MM.1S (cell line): ENCODE measurements around the gene EIF4H.

Experiments used
- DNase-seq: peaks from one replicate; pipeline ENCODE4 v3.0.0-alpha.2; 2015
- H2AFZ ChIP-seq: fragments of 300-600 bp; sonication (generic); 2 replicates; pipeline ENCODE4 v1.6.0; 2016; ENCODE audit warnings: antibody characterized with exemption, low read length
- H3F3A ChIP-seq: fragments of 300-600 bp; sonication (generic); 2 replicates; pipeline ENCODE4 v1.6.1; 2016; ENCODE audit warnings: mild to moderate bottlenecking, antibody characterized with exemption, low read length, moderate library complexity, mixed read lengths; ENCODE audit not compliant: insufficient read depth
- H3K27ac ChIP-seq: fragments of 300-600 bp; sonication (generic); 2 replicates; pipeline ENCODE4 v1.5.1; 2016; ENCODE audit warnings: mild to moderate bottlenecking, low read length
- H3K27me3 ChIP-seq: fragments of 300-600 bp; sonication (generic); replicated peaks from 2 replicates; pipeline ENCODE4 v1.6.0; 2016; ENCODE audit warnings: low read length; ENCODE audit not compliant: insufficient read depth
- H3K36me3 ChIP-seq: fragments of 300-600 bp; sonication (generic); replicated peaks from 2 replicates; pipeline ENCODE4 v1.6.1; 2016; ENCODE audit warnings: mild to moderate bottlenecking, low read length, mixed read lengths; ENCODE audit not compliant: insufficient read depth
- H3K4me1 ChIP-seq: fragments of 300-600 bp; sonication (generic); 2 replicates; pipeline ENCODE4 v1.6.1; 2016; ENCODE audit warnings: low read length, mixed read lengths
- H3K4me2 ChIP-seq: fragments of 300-600 bp; sonication (generic); 2 replicates; pipeline ENCODE4 v1.6.0; 2016; ENCODE audit warnings: low read depth, low read length
- H3K4me3 ChIP-seq: fragments of 300-600 bp; sonication (generic); 2 replicates; pipeline ENCODE4 v1.5.1; 2016; ENCODE audit warnings: low read length, mixed read lengths
- H3K79me2 ChIP-seq: fragments of 300-600 bp; sonication (generic); 2 replicates; pipeline ENCODE4 v1.6.1; 2016; ENCODE audit warnings: mixed run types, low read length, mixed read lengths
- H3K9ac ChIP-seq: fragments of 300-600 bp; sonication (generic); 2 replicates; pipeline ENCODE4 v1.6.1; 2016; ENCODE audit warnings: low read length, mixed read lengths
- H3K9me2 ChIP-seq: fragments of 300-600 bp; sonication (generic); replicated peaks from 2 replicates; pipeline ENCODE4 v1.6.1; 2016; ENCODE audit warnings: mild to moderate bottlenecking, low read length, mixed read lengths; ENCODE audit not compliant: insufficient read depth
- H3K9me3 ChIP-seq: fragments of 300-600 bp; sonication (generic); replicated peaks from 2 replicates; pipeline ENCODE4 v1.6.1; 2016; ENCODE audit warnings: mild to moderate bottlenecking, low read length, mixed read lengths; ENCODE audit not compliant: insufficient read depth
- H4K20me1 ChIP-seq: fragments of 300-600 bp; sonication (generic); 2 replicates; pipeline ENCODE4 v1.6.1; 2016; ENCODE audit warnings: mild to moderate bottlenecking, low read length, moderate library complexity, mixed read lengths; ENCODE audit not compliant: insufficient read depth
- EZH2 ChIP-seq: fragments of 300-600 bp; sonication (generic); optimal IDR thresholded peaks from 2 replicates; pipeline ENCODE3; 2017; ENCODE audit warnings: low read depth, mild to moderate bottlenecking, antibody characterized with exemption, low read length, mixed read lengths
- EZH2phosphoT487 ChIP-seq: fragments of 300-600 bp; sonication (generic); IDR thresholded peaks from 2 replicates; pipeline ENCODE4 v1.6.1; 2018; ENCODE audit warnings: antibody characterized with exemption, low read length
- TF ChIP-seq, protein P1 (sequence below): fragments of 300-600 bp; sonication (generic); IDR thresholded peaks from 2 replicates; pipeline ENCODE4 v1.5.1; 2016; ENCODE audit warnings: antibody characterized with exemption, low read length, mixed read lengths

The EIF4H gene

DNA sequence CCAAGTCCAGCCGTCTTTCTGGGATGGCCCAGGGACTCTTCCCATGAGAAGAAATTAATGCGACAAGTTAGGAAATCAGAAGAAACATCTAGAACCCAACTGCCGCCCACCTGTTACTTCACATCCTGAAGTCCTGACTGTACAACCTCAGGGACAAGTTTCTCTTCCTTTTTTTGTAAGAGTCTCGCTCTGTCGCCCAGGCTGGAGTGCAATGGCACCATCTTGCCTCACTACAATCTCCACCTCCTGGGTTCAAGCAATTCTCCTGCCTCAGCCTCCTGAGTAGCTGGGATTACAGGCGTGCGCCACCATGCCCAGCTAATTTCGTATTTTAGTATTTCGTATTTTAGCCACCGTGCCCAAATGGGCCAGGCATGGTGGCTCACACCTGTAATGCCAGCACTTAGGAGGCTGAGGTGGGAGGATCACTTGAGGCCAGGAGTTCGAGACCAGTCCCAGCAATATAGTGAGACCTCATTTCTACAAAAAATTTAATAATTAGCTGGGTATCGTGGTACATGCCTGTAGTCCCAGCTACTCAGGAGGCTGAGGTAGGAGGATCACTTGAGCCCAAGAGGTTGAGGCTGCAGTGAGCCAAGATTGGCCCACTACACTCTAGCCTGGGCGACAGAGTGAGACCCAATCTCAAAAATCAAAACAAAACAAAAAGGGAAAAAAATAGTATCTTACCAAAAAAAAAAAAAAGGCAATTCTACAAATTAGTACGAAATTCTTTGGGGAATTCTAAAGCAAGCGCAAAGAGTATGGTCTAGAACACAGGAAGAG, 56.5 kb downstream of the EIF4H start:
- DNase-seq = no peak
- H3K9me3 ChIP-seq = no peaks in the 10 kb centered on the region
- TF ChIP-seq, protein P1, sequence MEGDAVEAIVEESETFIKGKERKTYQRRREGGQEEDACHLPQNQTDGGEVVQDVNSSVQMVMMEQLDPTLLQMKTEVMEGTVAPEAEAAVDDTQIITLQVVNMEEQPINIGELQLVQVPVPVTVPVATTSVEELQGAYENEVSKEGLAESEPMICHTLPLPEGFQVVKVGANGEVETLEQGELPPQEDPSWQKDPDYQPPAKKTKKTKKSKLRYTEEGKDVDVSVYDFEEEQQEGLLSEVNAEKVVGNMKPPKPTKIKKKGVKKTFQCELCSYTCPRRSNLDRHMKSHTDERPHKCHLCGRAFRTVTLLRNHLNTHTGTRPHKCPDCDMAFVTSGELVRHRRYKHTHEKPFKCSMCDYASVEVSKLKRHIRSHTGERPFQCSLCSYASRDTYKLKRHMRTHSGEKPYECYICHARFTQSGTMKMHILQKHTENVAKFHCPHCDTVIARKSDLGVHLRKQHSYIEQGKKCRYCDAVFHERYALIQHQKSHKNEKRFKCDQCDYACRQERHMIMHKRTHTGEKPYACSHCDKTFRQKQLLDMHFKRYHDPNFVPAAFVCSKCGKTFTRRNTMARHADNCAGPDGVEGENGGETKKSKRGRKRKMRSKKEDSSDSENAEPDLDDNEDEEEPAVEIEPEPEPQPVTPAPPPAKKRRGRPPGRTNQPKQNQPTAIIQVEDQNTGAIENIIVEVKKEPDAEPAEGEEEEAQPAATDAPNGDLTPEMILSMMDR = no peak
- TF ChIP-seq EZH2phosphoT487 (no peak), EZH2 (no peak)
- no peak overlapping the region for H3K9ac ChIP-seq
- H3F3A ChIP-seq = no peaks in the 10 kb centered on the region
- no peaks in the 10 kb centered on the region for H4K20me1 ChIP-seq
- no peak overlapping the region for H2AFZ ChIP-seq
- no peak overlapping the region for H3K27ac ChIP-seq
- no peaks in the 10 kb centered on the region for H3K9me2 ChIP-seq
- H3K79me2 ChIP-seq = no peaks in the 10 kb centered on the region
- no peaks in the 10 kb centered on the region; the same call in 1 of the 2 replicates for H3K36me3 ChIP-seq
- H3K4me2 ChIP-seq = no peak overlapping the region
- H3K4me3 ChIP-seq = no peak overlapping the region
- H3K4me1 ChIP-seq = no peaks in the 10 kb centered on the region
- no peaks in the 10 kb centered on the region for H3K27me3 ChIP-seq

DNA sequence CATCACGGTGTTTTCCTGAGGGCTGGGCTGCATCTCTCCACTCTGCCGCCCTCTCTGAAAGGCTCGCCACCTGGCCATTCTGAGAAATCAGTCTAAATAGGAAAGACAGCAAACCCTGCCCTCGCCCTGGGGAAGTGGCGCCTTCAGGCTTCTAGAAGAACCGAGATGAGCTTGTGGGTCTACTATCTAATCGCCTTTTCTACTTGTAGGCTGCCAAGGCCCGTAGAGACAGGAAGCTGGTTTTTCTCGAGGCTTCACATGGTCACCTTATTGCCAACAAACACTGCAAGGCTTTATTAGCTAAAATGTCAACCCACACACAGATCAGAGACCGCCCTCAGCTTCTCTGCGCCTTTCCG, 57.1 kb downstream of the EIF4H start:
- Histone ChIP-seq H3K4me1 (no peaks in the 10 kb centered on the region), H3K9me3 (no peaks in the 10 kb centered on the region), H3K36me3 (no peaks in the 10 kb centered on the region; the same call in 1 of the 2 replicates), H3K4me2 (no peak overlapping the region), H2AFZ (no peak overlapping the region), H3F3A (no peaks in the 10 kb centered on the region), H3K4me3 (no peak overlapping the region), H3K79me2 (no peaks in the 10 kb centered on the region), H4K20me1 (no peaks in the 10 kb centered on the region), H3K27me3 (no peaks in the 10 kb centered on the region), H3K9ac (no peak overlapping the region), H3K9me2 (no peaks in the 10 kb centered on the region), H3K27ac (no peak overlapping the region)
- TF ChIP-seq, protein P1 = no peak
- TF ChIP-seq EZH2phosphoT487 = no peak
- TF ChIP-seq EZH2 = no peak
- DNase-seq = no peak

DNA sequence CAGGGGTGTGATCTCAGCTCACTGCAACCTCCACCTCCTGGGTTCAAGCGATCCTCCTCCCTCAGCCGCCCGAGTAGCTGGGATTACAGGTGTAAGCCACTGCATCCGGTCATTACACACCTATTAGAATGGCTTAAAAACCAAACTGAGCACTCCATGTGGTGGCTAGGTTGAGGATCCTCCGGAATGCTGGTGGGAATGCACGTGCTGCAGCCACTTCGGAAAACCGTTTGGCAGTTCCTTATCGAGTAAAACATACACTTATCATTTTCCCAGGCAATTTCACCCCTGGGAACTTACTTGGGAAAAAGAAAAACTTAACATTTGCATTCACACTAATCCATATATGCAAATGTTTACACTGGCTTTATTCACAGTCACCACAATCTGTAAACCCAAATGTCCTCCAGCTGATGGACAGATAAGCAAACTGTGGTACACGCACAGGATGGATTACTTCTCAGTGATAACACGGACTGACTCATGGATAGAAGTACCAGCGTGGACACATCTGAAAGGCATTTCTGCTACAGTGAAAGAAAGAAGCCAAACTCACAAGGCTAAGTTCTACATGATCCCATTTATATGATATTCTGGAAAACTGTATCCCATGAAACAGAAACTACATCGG, 59.6 kb downstream of the EIF4H start:
- H2AFZ ChIP-seq = no peak overlapping the region
- no peak overlapping the region for H3K27ac ChIP-seq
- TF ChIP-seq, protein P1 = no peak
- no peak for TF ChIP-seq EZH2phosphoT487
- TF ChIP-seq EZH2 = no peak
- H3K9me3 ChIP-seq = no peaks in the 10 kb centered on the region
- H4K20me1 ChIP-seq = no peaks in the 10 kb centered on the region
- DNase-seq = no peak
- no peaks in the 10 kb centered on the region for H3K9me2 ChIP-seq
- H3K27me3 ChIP-seq = no peaks in the 10 kb centered on the region
- H3K36me3 ChIP-seq = no peaks in the 10 kb centered on the region; the same call in 1 of the 2 replicates
- H3K4me2 ChIP-seq = no peak overlapping the region
- no peak overlapping the region for H3K9ac ChIP-seq
- H3K4me3 ChIP-seq = no peak overlapping the region
- no peaks in the 10 kb centered on the region for H3K4me1 ChIP-seq
- H3K79me2 ChIP-seq = no peaks in the 10 kb centered on the region
- no peaks in the 10 kb centered on the region for H3F3A ChIP-seq
